ENCODE measurements around the gene RASIP1.

The RASIP1 gene

DNA sequence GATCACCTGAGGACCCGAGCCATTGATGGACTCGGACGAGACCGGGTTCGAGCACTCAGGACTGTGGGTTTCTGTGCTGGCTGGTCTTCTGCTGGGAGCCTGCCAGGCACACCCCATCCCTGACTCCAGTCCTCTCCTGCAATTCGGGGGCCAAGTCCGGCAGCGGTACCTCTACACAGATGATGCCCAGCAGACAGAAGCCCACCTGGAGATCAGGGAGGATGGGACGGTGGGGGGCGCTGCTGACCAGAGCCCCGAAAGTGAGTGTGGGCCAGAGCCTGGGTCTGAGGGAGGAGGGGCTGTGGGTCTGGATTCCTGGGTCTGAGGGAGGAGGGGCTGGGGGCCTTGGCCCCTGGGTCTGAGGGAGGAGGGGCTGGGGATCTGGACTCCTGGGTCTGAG lies 15.8 kb upstream of the RASIP1 start:
- no peak for DNase-seq (ENCODE audit: low read depth)

DNA sequence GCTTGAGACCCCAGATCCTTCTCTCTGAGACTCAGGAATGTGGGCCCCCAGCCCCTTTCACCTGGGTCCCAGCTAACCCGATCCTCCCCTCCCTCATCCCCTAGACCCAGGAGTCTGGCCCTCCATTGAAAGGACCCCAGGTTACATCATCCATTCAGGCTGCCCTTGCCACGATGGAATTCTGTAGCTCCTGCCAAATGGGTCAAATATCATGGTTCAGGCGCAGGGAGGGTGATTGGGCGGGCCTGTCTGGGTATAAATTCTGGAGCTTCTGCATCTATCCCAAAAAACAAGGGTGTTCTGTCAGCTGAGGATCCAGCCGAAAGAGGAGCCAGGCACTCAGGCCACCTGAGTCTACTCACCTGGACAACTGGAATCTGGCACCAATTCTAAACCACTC lies 15.4 kb upstream of the RASIP1 start:
- no peak for DNase-seq (ENCODE audit: low read depth)

DNA sequence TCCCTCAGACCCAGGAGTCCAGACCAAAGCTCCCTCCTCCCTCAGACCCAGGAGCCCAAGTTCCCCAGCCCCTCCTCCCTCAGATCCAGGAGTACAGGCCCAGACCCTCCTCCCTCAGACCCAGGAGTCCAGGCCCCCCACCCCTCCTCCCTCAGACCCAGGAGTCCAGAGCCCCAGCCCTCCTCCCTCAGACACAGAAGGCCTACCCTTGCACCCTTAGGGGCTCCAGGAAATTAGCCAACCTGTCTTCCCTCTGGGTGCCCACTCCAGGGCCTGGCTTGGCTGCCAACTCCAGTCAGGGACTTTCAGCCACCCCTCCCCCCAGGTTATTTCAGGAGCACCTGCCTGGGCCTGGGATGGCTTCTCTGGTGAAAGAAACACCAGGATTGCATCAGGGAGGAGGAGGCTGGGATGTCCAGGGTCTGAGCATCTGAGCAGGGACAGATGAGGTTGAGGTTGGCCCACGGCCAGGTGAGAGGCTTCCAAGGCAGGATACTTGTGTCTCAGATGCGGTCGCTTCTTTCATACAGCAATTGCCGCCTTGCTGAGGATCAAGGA lies 14.8 kb upstream of the RASIP1 start, which contains the start of gene FGF21:
Gene FGF21 (plus strand): TSS at position 441 of the 558 bp plus-strand sequence. CDS start 713 bp downstream, outside the sequence.
- no peak for DNase-seq (ENCODE audit: low read depth)

DNA sequence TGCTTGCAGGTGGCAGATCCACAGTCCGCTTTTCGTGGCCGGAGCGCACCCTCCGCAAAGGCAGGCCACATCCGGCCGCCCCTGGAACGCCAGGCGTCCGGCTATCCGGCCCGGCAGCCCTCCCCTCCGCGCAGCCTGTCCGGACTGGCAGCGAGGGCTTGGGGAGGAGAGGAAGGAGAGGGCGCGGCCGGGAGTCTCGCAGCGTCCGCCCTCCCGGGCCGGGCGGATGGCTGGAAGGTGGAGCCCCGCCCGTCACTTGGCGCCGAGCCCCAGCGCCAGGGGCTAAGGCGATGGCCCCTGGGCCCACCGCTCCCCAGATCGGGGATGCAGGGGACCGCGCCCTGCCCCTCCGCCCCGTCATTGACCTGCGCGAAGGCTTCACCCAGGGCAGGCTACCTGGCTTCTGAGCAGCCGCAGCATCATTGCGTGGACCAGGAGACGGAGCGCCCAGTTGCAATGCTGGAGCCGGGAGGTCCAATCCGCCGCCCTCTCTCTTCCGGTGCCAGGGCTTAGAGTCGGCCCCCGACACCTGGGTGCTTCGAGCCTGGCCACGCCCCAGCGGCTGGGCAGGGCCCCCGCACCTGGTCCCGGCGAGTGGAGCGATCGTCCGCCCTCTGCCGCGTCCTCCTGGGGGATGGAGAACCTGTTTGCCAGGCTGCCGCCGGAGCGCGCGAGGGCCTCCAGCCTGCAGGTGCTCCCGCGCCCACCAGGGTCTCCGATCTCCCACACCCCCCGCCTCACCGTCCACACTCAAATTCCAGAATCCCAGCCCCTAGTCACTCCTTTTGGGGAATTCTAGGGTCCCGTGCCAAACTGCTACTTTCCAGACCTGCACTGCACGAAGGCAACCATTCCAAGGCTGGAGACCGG lies 12.3 kb upstream of the RASIP1 start, which contains the start of gene FUT1:
Gene FUT1 (minus strand): TSS at position 146 of the 870 bp plus-strand sequence. CDS start 1,360 bp downstream, outside the sequence.
- DNase-seq (ENCODE audit: low read depth), result peak; percentile 31

DNA sequence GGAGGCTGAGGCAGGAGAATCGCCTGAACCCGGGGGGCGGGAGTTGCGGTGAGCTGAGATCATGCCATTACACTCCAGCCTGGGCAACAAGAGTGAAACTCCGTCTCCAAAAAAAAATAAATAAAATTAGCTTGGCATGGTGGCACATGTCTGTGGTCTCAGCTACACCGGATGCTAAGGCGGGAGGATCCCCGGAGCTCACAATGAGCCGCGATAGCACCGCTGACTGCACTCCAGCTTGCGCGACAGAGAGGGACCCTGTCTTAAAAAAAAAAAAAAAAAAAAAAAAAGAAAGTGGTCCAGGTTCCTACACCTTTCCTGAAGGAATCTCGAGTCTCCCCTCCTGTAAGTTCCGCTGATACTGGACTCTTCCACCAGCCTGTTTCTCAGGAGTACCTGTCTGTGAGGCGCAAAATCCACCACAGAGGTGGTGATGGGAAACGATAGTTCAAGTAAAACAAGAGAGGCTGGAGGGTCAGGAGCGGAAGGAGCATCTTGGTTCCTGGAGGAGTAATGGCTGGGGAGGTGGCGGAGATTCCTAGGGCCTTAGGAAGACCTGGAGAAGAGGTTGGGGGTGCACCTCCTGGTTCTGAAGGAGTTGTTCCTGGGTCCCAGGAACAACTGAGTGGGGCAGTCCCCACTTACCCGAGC lies 11.6 kb upstream of the RASIP1 start:
- DNase-seq (ENCODE audit: low read depth), result no peak

DNA sequence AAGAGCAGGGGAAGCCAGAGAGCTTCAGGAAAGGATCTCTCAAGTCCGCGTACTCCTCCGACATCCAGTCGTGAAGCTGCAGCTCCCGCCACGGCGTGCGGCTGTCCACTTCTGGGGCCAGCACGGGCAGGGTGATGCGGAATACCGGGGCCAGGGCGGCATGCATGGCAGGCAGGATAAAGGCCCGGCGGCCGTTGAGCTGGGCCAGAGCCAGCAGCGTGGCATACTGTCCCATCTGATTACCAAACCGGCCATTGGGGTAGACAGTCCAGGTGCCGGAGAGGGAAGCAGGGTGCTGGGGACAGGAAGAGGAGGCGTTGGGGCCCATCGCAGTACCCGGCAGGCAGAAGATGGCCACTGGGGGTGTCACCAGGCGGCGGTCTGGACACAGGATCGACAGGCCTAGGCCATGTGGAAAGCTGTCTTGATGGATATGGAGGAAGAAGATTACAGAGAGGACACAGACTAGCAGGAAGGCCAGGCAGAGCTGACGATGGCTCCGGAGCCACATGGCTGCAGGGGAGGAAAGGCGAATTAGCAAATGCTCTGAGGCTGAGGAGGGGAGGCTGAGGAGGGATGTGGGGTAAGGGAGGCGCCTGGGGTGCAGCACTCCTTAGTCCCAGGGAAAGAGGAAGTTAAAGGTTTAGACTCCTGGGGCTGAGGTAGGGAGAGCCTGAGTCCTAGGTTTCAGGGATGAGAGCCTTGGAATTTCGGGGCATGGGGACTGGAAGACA lies 10.5 kb upstream of the RASIP1 start:
- DNase-seq (ENCODE audit: low read depth), result no peak

DNA sequence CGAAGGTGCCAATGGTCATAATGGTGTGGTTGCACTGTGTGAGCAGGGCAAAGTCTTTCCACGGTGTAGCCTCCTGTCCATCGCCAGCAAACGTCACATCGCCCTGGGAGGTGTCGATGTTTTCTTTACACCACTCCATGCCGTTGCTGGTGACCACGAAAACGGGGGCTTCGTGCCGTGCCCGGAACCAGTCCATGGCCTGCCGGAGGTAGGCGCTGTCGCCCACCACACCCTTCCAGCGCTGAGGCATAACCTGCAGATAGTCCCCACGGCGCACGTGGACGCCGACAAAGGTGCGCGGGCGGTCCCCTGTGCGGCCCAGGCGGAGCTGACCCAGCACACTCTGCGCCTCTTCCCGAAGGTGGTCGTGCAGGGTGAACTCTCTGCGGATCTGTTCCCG lies 9.9 kb upstream of the RASIP1 start:
- DNase-seq (ENCODE audit: low read depth), result no peak

DNA sequence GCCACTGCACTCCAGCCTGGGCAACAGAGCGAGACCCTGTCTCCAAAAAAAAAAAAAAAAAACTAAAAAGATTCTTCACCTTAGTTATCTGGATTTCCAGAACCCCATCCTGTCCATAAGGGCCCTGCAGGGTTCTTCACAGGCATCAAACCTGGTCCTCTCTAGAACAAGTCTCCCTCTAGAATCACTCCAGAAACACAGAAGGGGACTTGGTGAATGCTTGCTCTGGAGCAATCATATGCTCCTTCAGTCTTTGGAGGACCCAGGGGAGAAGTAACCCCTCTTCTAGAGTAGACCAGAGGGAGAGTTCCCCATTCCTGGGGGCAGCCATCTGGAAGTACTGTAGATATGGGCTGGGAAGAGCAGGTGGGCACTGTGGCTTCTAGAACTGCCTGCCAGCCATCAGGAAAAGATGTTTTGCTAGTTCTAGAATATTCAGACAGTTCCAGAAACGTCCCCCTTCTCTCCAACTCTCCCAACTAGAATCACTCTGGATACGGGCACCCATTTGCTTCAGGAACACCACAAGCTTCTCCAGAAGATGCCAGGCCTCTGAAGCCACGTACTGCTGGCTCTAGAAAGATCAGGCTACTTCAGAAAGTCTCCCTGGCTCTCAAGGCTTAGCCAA lies 9.3 kb upstream of the RASIP1 start:
- no peak for DNase-seq (ENCODE audit: low read depth)

DNA sequence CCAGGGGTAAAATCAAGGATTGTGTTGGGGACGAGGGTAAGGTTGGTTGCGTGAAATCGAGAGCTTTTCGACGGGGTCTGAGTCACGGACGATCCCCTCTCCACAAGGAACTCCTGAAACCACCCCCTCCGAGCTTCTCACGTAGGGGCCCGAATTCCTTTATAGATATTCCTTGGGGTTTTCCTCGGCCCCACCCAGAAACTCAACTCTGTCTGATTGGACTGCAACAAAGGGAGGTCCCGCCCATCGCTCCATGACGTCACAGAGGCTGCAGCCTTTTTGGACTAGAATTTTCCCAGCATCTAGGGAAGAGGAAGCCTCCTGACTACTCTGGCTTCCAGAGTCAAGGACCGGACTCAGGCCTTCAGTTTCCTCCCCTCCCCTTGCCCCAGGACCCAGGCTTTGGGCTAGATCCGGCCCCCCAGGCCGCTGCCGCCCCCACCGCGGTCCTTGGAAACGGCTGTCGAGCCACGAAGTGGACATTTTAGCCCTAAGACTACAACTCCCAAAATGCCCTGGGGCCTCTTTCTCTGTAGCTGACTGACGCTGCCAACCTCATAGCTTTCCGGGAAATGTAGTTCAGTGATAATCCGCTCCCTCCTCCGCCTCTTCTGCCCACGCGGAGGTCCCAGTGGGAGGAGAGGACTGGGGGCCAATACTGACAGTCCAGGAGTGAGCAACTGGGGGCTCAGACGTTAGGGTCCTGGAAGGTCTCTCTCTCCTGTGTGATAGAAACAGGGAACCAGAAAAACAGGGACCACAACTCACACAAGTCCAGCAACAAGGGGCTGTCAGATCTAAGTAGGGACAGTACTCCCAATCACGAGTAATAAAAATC lies 6.5 kb upstream of the RASIP1 start, which contains the start of gene IZUMO1:
Gene IZUMO1 (minus strand): TSS at position 172 of the 838 bp plus-strand sequence. CDS start 1,050 bp downstream, outside the sequence.
- peak; percentile 94 for DNase-seq (ENCODE audit: low read depth)

DNA sequence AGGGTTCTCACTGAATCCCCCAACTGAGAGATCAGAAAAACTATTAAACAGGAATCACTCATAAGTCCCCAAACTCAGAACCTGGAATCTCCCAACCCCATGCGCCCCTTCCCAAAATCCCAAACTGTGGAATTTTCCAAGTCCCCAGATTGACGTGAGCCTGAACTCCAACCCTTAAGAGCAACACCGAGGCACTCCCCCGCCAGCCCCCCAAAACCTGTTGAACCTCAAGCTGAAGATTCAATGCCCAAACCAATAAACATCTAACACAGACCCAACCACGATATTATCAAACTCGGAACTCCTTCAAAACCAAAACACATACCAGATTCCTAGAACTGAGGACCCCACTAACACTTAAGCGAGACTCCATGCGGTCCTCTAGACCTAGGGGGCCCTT lies 5.7 kb upstream of the RASIP1 start:
- no peak for DNase-seq (ENCODE audit: low read depth)

DNA sequence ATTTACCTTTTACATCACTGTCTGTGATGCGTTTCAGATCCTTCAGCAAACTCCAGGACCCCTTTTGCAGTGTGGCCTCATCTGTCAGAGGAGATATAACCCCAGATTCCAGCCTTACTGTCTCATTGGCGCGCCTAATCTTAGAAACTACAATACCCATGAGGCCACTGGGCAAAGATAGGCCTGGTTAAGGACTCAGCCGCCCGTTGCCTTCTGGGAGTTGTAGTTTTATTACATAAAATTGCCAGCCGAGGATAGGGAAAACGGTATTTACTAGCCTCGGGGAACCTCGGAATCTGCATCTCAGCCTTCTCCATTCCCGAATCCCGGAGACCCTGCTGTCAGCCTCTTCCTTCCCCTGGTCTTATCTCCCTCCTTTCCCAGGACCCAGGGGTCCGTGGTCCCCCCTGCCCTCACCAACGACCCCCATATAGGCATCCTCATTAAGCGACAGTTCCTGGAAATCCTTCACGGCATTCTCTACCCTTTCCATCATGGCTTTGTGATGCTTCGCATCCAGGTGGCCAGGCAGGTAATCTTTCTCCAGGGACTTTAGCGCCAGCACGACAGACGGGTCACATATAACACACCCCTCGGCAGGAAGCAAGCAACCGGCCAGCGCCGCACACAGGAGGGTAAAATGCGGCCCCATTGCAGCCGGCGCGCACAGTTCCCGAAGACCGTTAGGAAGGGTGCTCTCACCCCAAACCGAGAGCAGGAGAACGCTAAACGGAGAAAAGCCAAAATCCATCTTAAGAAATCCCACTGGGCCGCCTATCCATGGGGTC lies 5.0 kb upstream of the RASIP1 start:
- DNase-seq (ENCODE audit: low read depth), result peak; percentile 76

DNA sequence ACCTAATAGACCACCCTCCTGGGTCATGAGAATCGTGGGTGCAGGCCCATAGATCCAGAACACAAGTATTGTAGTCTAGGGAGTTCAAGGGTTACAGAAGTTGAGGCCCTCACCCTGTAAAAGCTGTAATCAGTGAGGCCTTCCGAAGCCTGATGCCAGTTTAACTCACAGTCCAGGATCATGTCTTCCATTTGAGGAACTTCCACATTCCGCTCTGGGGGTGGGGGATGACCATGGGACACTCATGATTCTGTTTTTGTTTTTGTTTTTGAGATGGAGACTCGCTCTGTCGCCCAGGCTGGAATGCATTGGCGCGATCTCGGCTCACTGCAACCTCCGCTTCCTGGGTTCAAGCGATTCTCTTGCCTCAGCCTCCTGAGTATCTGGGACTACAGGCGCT lies 1.7 kb upstream of the RASIP1 start:
- no peak for DNase-seq (ENCODE audit: low read depth)

DNA sequence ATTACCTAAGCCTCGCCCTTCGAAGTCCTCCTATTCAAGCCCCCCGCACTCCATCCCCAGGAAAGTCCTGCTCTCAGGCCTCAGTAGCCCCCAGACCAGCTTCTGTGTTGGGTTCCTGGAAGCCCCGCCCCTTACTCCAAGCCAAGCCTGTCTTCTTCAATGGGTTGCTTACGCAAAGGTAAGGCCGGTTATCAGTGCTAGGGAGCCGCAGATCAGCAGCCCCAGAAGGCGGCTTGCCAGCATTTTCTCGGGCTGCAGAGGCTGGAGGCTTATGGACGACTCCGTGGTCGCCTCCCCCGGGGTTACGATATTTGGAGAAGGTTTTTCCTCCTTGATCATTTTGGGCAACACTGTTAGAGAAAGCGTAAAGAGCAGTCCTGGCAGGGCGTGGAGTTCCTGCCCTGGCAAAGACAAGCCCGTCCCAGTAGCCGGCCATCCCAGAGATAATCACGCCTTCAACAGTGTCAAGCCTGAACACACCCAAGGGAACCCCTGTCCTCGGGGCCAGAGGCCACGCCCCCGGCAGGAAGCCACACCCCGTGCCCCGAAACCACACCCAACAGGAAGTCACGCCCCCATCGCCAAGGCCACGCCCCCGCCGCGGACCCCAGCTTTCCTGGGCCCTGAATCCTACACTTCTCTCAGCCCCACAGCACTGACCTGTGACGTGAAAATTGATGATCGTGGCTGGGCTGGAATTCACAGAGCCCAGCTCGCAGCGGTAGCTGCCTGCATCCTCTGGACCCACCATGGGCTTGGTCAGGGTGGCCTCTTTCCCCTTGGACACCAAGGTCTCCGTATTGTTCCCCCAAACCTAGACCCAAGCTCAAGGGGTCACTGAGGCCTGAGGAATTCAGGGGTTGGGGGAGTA lies 954 bp upstream of the RASIP1 start:
- DNase-seq (ENCODE audit: low read depth), result no peak

DNA sequence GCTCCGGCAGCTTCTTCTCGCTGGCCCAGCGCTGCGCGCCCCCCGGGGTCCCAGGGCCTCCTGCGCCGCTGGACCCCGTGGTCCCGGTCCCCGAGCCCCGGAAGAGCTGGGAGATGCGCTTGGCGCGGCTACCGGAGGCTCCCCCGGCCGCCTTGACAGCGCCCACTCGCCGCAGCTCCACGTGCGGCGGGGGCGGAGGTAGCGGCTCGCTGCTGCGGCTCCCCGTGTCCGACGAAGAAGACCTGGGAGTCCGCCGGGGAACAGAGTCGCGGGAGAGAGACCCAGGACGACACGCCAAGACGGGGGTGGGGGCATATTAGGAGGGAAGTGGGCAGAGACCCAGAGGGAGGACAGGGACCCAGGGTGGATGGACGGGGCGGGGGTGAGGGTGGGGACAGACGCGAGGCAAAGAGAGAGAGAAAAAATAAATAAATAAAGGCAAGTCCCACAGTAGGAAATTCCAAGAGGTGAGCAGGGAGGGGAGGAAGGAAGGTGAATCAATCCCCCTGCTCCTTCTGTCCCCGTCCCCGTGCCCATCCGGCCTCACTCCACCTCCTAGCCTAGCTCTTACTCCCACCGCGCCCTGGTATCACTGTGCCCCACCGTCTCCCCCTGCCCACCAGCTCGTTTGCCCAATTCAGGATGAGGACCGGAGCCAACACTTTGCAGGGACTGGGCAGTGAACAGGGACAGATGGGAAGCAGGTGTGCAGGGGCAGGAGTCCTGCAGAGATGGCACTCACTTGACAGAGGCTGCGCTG lies 826 bp downstream of the RASIP1 start:
- DNase-seq (ENCODE audit: low read depth), result no peak

DNA sequence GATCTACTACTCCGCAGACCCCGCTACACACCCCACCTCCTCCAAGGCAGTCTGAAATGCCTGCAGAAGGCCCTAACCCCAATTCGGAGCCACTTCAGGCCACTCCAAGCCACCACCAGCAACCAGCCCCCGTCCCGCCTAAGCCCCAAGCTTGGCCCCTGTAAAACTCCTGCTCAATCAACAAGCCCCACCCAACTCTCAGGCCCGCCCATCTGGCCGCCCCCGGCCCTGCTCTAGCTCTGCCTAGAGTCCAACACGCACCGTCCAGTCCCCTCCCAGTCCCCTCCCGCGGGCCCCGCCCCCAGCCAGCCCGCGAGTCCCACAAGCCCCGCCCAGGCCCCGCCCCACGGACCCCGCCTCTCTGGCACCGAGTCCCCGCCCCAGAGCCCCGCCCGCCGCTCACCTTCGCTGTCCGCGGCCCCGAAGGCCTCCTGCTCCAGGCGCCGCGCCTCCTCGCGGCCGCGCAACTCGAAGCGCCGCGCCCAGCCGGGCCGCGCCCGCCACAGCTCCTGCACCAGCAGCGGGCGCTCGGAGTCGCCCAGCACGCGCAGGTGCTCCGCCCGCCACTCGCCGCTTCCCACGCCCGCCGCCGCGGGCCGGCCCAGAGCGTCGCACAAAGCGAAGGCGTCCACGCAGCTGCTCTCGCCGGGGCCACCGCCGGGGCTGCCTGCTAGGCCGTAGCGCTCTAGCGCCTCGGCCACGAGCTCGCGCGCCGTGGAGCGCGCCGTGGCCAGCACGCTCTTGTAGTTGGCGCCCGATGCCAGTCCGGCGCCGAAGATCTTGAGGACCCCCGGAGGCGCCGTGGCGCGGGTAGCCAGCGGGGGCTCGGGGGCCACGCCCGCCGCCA lies 1.6 kb downstream of the RASIP1 start:
- DNase-seq (ENCODE audit: low read depth), result peak; percentile 81

DNA sequence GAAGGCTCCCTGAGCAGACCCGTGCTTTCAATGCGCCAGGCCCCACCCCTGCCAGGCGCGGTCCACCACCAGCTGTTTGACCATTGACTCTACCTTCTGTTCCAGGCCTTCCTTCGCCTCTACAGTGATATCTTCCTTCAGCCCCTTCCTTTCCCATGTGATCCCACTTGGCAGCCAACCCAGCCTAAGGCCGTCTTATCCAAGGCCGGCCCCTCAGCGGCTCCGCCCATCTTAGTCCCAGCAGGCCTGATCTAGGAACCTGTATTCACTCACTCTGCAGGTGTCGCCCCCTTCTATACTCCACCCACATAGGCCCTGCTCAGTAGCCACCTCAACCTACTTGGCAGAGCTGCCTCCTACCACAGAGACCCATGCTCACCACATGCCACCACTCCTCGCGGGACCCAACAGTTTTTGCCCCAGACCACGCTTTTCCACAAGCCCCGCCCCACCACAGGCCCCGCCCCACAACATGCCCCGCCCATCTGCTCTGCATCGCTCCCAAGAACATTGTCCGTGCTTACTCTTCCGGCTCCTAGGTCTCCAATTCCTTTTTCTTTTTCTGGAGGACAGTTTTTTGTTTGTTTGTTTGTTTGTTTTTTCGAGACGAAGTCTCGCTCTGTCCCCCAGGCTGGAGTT lies 2.9 kb downstream of the RASIP1 start:
- DNase-seq (ENCODE audit: low read depth), result no peak

Data from iris pigment epithelial cell (primary cell).